ENCODE results near the gene AXL.

Gene AXL

GRCh38 chr19:41217741-41218140 lies 1.3 kb upstream of the AXL start:
- TF ChIP-seq CTCF (IDR thresholded peaks at IDR 0.05; ENCODE audit: low read depth, low read length), result no peak
- H3K4me3 ChIP-seq (ENCODE audit: low read depth, low read length), result no peak overlapping the region

- peak overlapping the region; percentile 91 for H3K4me3 ChIP-seq (ENCODE audit: low read depth, low read length)
- no peak for TF ChIP-seq CTCF (IDR thresholded peaks at IDR 0.05; ENCODE audit: low read depth, low read length)
Observed at GRCh38 chr19:41218249-41218614, 791 bp upstream of the AXL start.

GRCh38 chr19:41219924-41220567 lies 1.0 kb downstream of the AXL start:
- no peak for TF ChIP-seq CTCF (IDR thresholded peaks at IDR 0.05; ENCODE audit: low read depth, low read length)
- H3K4me3 ChIP-seq (ENCODE audit: low read depth, low read length), result peak overlapping the region; percentile 91

GRCh38 chr19:41220811-41221210 lies 1.8 kb downstream of the AXL start:
- H3K4me3 ChIP-seq (ENCODE audit: low read depth, low read length), result peak overlapping the region; percentile 91
- no peak for TF ChIP-seq CTCF (IDR thresholded peaks at IDR 0.05; ENCODE audit: low read depth, low read length)

DNA sequence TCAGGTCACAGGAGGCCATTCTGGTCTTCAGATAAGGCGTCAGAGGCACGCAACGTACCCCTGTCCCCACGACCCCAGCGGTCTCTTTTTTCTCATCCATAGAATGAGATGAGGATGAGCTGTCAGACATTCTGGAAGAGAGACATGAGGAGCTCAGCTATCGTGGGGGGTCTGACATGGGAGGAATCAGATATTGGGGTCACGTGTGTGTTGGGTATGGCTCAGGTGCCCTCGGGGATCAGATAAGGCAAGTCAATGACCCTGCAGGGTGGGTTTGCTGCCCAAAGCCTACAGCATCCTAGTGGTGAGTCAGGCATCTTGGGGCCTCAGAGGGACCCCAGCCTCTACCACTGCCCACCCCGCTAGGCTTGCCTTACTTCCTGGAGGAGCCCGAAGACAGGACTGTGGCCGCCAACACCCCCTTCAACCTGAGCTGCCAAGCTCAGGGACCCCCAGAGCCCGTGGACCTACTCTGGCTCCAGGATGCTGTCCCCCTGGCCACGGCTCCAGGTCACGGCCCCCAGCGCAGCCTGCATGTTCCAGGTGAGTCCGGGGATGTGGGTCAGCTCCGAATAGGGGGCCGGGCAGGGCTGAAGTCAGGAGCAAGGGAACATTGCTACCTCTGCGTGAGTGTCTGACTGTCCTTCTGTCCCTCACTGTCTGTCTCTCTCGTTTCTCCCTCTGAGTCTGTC lies 2.6 kb downstream of the AXL start:
- peak overlapping the region; percentile 91 for H3K4me3 ChIP-seq (ENCODE audit: low read depth, low read length)
- no peak for TF ChIP-seq CTCF (IDR thresholded peaks at IDR 0.05; ENCODE audit: low read depth, low read length)

DNA sequence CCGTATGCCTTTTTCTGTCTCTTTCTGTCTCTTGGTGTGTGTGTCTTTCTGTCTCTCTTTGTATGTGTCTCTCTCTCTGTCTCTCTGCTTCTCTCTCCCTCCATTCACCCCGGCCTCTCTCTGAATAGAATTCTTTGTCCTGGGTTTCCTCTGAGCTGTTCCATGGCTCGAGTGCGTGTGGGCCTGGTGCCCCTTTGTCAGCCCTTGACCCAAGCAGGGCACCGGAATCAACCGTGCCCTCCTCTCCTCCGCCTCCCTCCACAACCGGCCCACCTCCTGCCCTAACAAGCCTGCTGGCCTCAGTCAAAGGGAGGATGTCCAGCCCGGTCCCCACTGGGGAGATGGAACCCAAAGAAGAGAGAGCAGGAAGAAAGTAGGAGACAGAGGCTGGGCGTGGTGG lies 3.2 kb downstream of the AXL start:
- H3K4me3 ChIP-seq (ENCODE audit: low read depth, low read length), result peak overlapping the region; percentile 91
- TF ChIP-seq CTCF (IDR thresholded peaks at IDR 0.05; ENCODE audit: low read depth, low read length), result no peak

DNA sequence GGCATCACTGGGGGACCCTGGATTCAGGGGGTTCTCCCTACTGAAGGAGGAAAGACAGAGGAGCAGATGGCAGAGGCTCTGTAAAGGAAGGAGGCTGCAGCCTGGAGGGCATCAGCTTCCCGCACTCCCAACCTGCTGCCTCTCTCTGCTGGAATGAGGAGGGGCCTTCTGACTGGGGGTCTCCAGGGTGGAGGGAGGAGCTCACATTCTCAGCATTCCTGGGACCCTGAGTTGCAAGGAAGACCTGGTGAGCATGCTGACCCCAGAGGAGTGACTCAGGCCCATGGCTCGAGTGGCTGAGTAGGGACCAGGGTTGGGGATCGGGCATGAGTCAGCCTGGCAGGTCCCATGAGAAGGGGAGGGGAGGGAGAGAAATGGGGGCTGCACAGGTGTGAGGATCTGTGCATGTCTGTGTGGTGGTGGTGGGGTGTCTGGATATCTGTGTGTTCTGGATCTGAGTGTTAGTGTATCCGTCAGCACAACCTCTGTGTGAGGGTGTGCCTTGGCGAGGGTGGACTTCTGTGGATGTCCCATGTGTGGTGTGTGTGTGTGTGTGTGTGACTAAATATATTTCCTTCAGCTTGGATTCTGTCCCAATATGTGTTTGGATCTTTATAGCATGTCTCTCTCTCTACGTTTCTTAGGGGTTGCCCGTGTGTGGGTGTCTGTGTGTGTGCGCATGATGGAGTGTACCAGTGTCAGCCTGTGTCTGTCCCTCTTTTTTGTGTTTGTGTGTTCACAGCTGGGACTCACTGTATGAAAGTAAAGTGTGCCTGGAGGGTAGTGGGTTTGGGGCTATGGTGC lies 4.6 kb downstream of the AXL start:
- no peak for TF ChIP-seq CTCF (IDR thresholded peaks at IDR 0.05; ENCODE audit: low read depth, low read length)
- peak overlapping the region; percentile 47 for H3K4me3 ChIP-seq (ENCODE audit: low read depth, low read length)

All from WI38 (cell line).